Heart left ventricle (tissue), 16 donors: ENCODE measurements around the gene IL23R. TPM values are rescaled to one million over a fixed set of nuclear protein-coding genes. Genes with fewer than 3 reads are reported as not detected.

Experiments used
- ATAC-seq, 4 donors: fragments of 200-7000 bp; cut with Tn5 transposase; one replicate each; pipeline ENCODE4 v1.9.1; 2020 to 2022; ENCODE audit warnings: moderate library complexity in 4 of 4, mild to moderate bottlenecking in 3 of 4, moderate number of reproducible peaks in 1 of 4
- DNase-seq, 5 donors: peaks; one replicate each; pipeline ENCODE4 v3.0.0-alpha.2; 2020
- H3K27ac ChIP-seq, 12 donors: fragments of 200-600 bp; sonication (generic) in 4 of 12; one replicate each; pipeline versions ENCODE4 v1.5.0 to v1.8.0; 2016 to 2022; ENCODE audit warnings: mild to moderate bottlenecking in 2 of 12
- H3K27me3 ChIP-seq, 9 donors: fragments of 200-600 bp; sonication (generic) in 2 of 9; one replicate each; pipeline versions ENCODE4 v1.5.1 to v1.8.0; 2016 to 2022; ENCODE audit warnings: mild to moderate bottlenecking in 3 of 9
- H3K36me3 ChIP-seq, 9 donors: fragments of 200-600 bp; sonication (generic) in 2 of 9; one replicate each; pipeline versions ENCODE4 v1.5.0 to v1.8.0; 2018 to 2022; ENCODE audit warnings: mild to moderate bottlenecking in 2 of 9
- H3K4me1 ChIP-seq, 12 donors: fragments of 200-600 bp; sonication (generic) in 4 of 12; one replicate each; pipeline versions ENCODE4 v1.5.0 to v1.8.0; 2016 to 2022; ENCODE audit warnings: mild to moderate bottlenecking in 3 of 12
- H3K4me3 ChIP-seq, 12 donors: fragments of 200-600 bp; sonication (generic) in 4 of 12; one replicate each; pipeline versions ENCODE4 v1.5.0 to v1.8.0; 2017 to 2022; ENCODE audit warnings: mild to moderate bottlenecking in 9 of 12, moderate library complexity in 4 of 12
- H3K9me3 ChIP-seq, 12 donors: fragments of 200-600 bp; sonication (generic) in 4 of 12; one replicate each; pipeline versions ENCODE4 v1.5.0 to v1.8.0; 2016 to 2022; ENCODE audit warnings: mild to moderate bottlenecking in 1 of 12
- POLR2A ChIP-seq, 2 donors: fragments of 450-650 bp; IDR thresholded peaks; one replicate each; pipeline ENCODE4 v1.6.1; 2017; ENCODE audit warnings: antibody characterized with exemption in 2 of 2, mild to moderate bottlenecking in 2 of 2, moderate library complexity in 2 of 2
- WGBS, 4 donors: extraction: QIAGEN DNeasy Blood & Tissue Kit in 2 of 4; methylation state at CpG; one replicate each; pipeline versions ENCODE4 v1.1.5 to v1.1.7; 2013 to 2018; 5-methylcytosine and 5-hydroxymethylcytosine counted together
- intact Hi-C, 10 donors: fragments of 100-400 bp; cut with DNase I; formaldehyde crosslinking; loops; one replicate each; pipeline versions ENCODE4 v1.11.1 to v1.14.2; 2022
- polyA plus RNA-seq, 2 donors: library from polyadenylated mRNA; stranded (reverse); fragments of 200-250 nt; gene quantifications; one replicate each; pipeline ENCODE4 v1.2.3, GENCODE V29; 2013
- total RNA-seq, 9 donors: library from RNA; depleted of rRNA in 2 of 9; stranded (reverse); fragments of >200 nt in 2 of 9; fragmentation: NEBNext Ultra II Directional in 3 of 9; extraction: Animal tissue kit (Norgen Biotek cat#: 25700) in 3 of 9; gene quantifications; one replicate each; pipeline versions ENCODE4 v1.1.0 to v1.2.4, GENCODE V29; 2016 to 2023
- TF ChIP-seq, protein P1 (sequence below), 12 donors: fragments of 200-600 bp; sonication (generic) in 4 of 12; IDR thresholded peaks; one replicate each; pipeline versions ENCODE4 v1.5.0 to v1.8.0; 2018 to 2022; ENCODE audit warnings: antibody characterized with exemption in 12 of 12, mild to moderate bottlenecking in 5 of 12
- donor health status: ischemic (EF 13 %, LVEDD 7.1; RV severe dilation, severe dysfunction).
- donor health status: healthy with polysubstance abuse.
- donor health status: DM: no; HTN: yes; CAD: no.
- donor health status: DM: no; HTN: no; CAD: no.
- donor health status: ischemic (EF 25% LVEDD 6.9; RV normal size, moderate dysfunction).
- donor health status: ischemic (EF 25% LVEDD 5.7; RV mildly dilated, moderate dysfunction).
- donor health status: healthy.
- donor health status: DM: yes; HTN: yes; CAD: no.
- donor health status: ischemic (EF 35%, LVEDD 5.7; RV mildly dilated, moderate dysfunction).
- donor health status: nonischemic (EF 11% LVEDD 7.7; RV severe dilation, severe dysfunction).
- donor health status: DM: yes; HTN: yes; CAD: no.
- donor health status: PGD.
- donor health status: ischemic (EF 29% LVEDD 5.4; RV normal size, mild dysfunction).
- donor health status: nonischemic (EF 23%, LVEDD 6.1; RV moderate dilation, normal function).

IL23R gene
- total and polyA plus RNA-seq, 11 donors: not detected

DNA sequence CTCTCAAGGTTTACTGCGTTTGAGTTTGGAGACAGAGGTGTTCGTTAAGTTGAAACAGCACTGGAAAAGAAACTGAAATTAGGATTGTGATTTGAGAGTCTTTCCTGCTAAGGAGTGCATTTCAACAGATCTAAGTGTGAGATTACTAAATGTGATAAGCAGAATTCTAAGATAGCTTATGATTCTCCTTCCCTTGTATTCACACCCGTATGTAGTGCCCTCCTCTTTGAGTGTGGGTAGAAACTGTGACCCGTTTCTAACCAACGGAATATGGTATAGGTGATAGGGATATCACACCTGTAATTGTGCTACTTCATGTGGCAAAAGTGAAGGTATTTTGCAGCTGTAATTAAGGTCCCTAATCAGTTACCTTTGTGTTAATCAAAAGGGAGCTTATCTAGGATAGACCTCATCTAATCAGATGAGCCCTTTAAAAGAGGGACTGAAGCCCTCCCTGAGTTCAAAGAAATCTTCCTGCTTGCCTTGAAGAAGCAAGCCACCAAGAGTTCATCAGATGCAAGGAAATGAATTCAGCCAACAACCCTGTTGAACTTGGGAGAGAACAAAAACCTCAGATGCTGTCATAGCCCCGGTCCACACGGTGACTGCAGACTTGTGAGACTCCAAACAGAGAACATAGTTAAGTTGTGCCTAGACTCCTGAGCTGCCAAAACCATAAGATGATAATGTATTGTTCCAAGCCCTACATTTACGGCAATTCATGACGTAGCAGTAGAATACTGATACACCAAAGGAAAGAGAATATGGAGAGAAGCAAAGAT, 128.8 kb downstream of the IL23R start:
- H3K36me3 ChIP-seq: no peaks in the 10 kb centered on the region
- no peak for ATAC-seq
- intact Hi-C loops: no loop called here

GRCh38 chr1:67298762-67299161, 132.5 kb downstream of the IL23R start:
- Histone ChIP-seq H3K4me1 (no peaks in the 10 kb centered on the region), H3K36me3 (no peaks in the 10 kb centered on the region), H3K4me3 (no peak overlapping the region), H3K27me3 (no peaks in the 10 kb centered on the region), H3K9me3 (no peaks in the 10 kb centered on the region), H3K27ac (no peak overlapping the region)
- DNase-seq (no peak), ATAC-seq (no peak)
- intact Hi-C loops: no loop called here
- 48 to 63% (median 58%) methylated on average over 2 of the region's 2 CpGs for WGBS, 4 donors
- no peak for TF ChIP-seq POLR2A (IDR thresholded peaks at IDR 0.05)
- TF ChIP-seq, protein P1, sequence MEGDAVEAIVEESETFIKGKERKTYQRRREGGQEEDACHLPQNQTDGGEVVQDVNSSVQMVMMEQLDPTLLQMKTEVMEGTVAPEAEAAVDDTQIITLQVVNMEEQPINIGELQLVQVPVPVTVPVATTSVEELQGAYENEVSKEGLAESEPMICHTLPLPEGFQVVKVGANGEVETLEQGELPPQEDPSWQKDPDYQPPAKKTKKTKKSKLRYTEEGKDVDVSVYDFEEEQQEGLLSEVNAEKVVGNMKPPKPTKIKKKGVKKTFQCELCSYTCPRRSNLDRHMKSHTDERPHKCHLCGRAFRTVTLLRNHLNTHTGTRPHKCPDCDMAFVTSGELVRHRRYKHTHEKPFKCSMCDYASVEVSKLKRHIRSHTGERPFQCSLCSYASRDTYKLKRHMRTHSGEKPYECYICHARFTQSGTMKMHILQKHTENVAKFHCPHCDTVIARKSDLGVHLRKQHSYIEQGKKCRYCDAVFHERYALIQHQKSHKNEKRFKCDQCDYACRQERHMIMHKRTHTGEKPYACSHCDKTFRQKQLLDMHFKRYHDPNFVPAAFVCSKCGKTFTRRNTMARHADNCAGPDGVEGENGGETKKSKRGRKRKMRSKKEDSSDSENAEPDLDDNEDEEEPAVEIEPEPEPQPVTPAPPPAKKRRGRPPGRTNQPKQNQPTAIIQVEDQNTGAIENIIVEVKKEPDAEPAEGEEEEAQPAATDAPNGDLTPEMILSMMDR (IDR thresholded peaks at IDR 0.05): no peak

More for the DNA sequence above, 128.8 kb downstream of the IL23R start:
- DNase-seq: no peak
- TF ChIP-seq, protein P1 (IDR thresholded peaks at IDR 0.05): no peak
- no peak for TF ChIP-seq POLR2A (IDR thresholded peaks at IDR 0.05)
- Histone ChIP-seq H3K27ac (no peak overlapping the region), H3K4me3 (no peak overlapping the region), H3K9me3 (no peaks in the 10 kb centered on the region), H3K27me3 (no peaks in the 10 kb centered on the region), H3K4me1 (no peaks in the 10 kb centered on the region)
- WGBS, 4 donors: 80 to 84% (median 83%) methylated on average over 9 of the region's 9 CpGs

DNA sequence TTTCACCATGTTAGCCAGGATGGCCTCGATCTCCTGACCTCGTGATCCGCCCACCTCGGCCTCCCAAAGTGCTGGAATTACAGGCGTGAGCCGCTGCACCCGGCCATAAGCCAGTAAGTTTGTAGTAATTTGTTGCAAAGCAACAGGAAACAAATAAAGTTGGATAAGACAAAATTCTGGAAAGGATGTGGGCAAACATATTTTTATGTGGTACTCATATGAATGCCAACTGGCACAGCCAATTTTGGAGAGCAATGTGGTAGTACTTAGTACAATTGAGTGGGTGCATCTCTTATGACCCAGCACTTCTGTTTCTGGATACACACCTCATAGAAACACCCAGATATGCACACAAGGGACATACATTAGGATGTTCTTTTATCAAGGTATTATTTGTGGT, 133.0 kb downstream of the IL23R start:
- Histone ChIP-seq H3K9me3 (no peaks in the 10 kb centered on the region), H3K27ac (no peak overlapping the region), H3K4me1 (no peaks in the 10 kb centered on the region), H3K36me3 (no peaks in the 10 kb centered on the region), H3K4me3 (no peak overlapping the region), H3K27me3 (no peaks in the 10 kb centered on the region)
- ATAC-seq (no peak), DNase-seq (no peak)
- intact Hi-C loops: no loop called here
- TF ChIP-seq, protein P1 (IDR thresholded peaks at IDR 0.05): no peak
- TF ChIP-seq POLR2A (IDR thresholded peaks at IDR 0.05): no peak
- 86 to 98% (median 97%) methylated on average over 7 of the region's 7 CpGs for WGBS, 4 donors

GRCh38 chr1:67300561-67300960, 134.3 kb downstream of the IL23R start:
- Histone ChIP-seq H3K4me1 (no peaks in the 10 kb centered on the region), H3K4me3 (no peak overlapping the region), H3K36me3 (no peaks in the 10 kb centered on the region), H3K27me3 (peaks cover 0 to 6% (median 0%) of the 10 kb centered on the region in 9 donors), H3K9me3 (no peaks in the 10 kb centered on the region), H3K27ac (no peak overlapping the region)
- intact Hi-C loops: no loop called here
- 61 to 77% (median 69%) methylated on average over 2 of the region's 2 CpGs for WGBS, 4 donors
- ATAC-seq: no peak
- TF ChIP-seq, protein P1 (IDR thresholded peaks at IDR 0.05): no peak
- no peak for DNase-seq
